ENCODE data around the gene NFIX.

Gene NFIX

GRCh38 chr19:13031917-13032623, 36.8 kb downstream of the NFIX start:
- no peak overlapping the region for H2BK5ac ChIP-seq (ENCODE audit: low read length)
- H2BK15ac ChIP-seq (replicated peaks; ENCODE audit: low read depth), result no peak overlapping the region
- H3K79me1 ChIP-seq (ENCODE audit: low read length), result no peaks in the 10 kb centered on the region
- no CpG with 5 or more reads among the region's 12 CpGs for WGBS (ENCODE audit: extremely low coverage, insufficient coverage, low lambda C conversion rate)
- H3K4ac ChIP-seq (ENCODE audit: low read depth, low read length), result no peak overlapping the region
- no peak overlapping the region for H3K4me3 ChIP-seq (ENCODE audit: low read length)
- no peak overlapping the region for H3K9ac ChIP-seq (ENCODE audit: low read length)
- no peak overlapping the region for H2BK120ac ChIP-seq (ENCODE audit: low read depth, low read length)
- H3K56ac ChIP-seq (ENCODE audit: low read length), result no peak overlapping the region
- no peak overlapping the region for H3K4me2 ChIP-seq (ENCODE audit: low read length)
- no peak overlapping the region for H3K23ac ChIP-seq (ENCODE audit: low read length)
- H3K18ac ChIP-seq (ENCODE audit: low read length), result no peak overlapping the region
- no peaks in the 10 kb centered on the region for H3K79me2 ChIP-seq (ENCODE audit: control insufficient read depth, insufficient read depth, low read length)
- no peaks in the 10 kb centered on the region for H3K4me1 ChIP-seq (ENCODE audit: control insufficient read depth, low read depth, low read length)
- peaks cover 29% of the 10 kb centered on the region for H3K27me3 ChIP-seq (ENCODE audit: insufficient read depth, low read length, poor library complexity)
- H4K5ac ChIP-seq (ENCODE audit: low read length), result no peak overlapping the region
- no peak for DNase-seq
- no peak overlapping the region for H3K27ac ChIP-seq (ENCODE audit: low read depth, low read length)
- H3K36me3 ChIP-seq (ENCODE audit: control insufficient read depth, insufficient read depth, low read length), result no peaks in the 10 kb centered on the region
- H4K8ac ChIP-seq (ENCODE audit: low read depth, low read length), result no peak overlapping the region
- H2AK5ac ChIP-seq (ENCODE audit: low read length), result no peak overlapping the region

GRCh38 chr19:13032837-13033236, 37.6 kb downstream of the NFIX start:
- no peak overlapping the region for H3K23ac ChIP-seq (ENCODE audit: low read length)
- no peak overlapping the region for H2AK5ac ChIP-seq (ENCODE audit: low read length)
- no peaks in the 10 kb centered on the region for H3K4me1 ChIP-seq (ENCODE audit: control insufficient read depth, low read depth, low read length)
- H2BK120ac ChIP-seq (ENCODE audit: low read depth, low read length), result no peak overlapping the region
- no peak for DNase-seq
- H3K27me3 ChIP-seq (ENCODE audit: insufficient read depth, low read length, poor library complexity), result peaks cover 21% of the 10 kb centered on the region
- no peak overlapping the region for H3K4me3 ChIP-seq (ENCODE audit: low read length)
- no peak overlapping the region for H3K9ac ChIP-seq (ENCODE audit: low read length)
- no peak overlapping the region for H3K56ac ChIP-seq (ENCODE audit: low read length)
- no peak overlapping the region for H3K4me2 ChIP-seq (ENCODE audit: low read length)
- H3K79me1 ChIP-seq (ENCODE audit: low read length), result no peaks in the 10 kb centered on the region
- WGBS (ENCODE audit: extremely low coverage, insufficient coverage, low lambda C conversion rate), result no CpG with 5 or more reads among the region's 13 CpGs
- no peaks in the 10 kb centered on the region for H3K36me3 ChIP-seq (ENCODE audit: control insufficient read depth, insufficient read depth, low read length)
- no peak overlapping the region for H2BK15ac ChIP-seq (replicated peaks; ENCODE audit: low read depth)
- no peak overlapping the region for H4K8ac ChIP-seq (ENCODE audit: low read depth, low read length)
- no peak overlapping the region for H3K4ac ChIP-seq (ENCODE audit: low read depth, low read length)
- no peak overlapping the region for H3K27ac ChIP-seq (ENCODE audit: low read depth, low read length)
- H4K5ac ChIP-seq (ENCODE audit: low read length), result no peak overlapping the region
- H3K79me2 ChIP-seq (ENCODE audit: control insufficient read depth, insufficient read depth, low read length), result no peaks in the 10 kb centered on the region
- H2BK5ac ChIP-seq (ENCODE audit: low read length), result no peak overlapping the region
- H3K18ac ChIP-seq (ENCODE audit: low read length), result no peak overlapping the region

GRCh38 chr19:13033244-13033643, 38.0 kb downstream of the NFIX start:
- DNase-seq, result no peak
- Histone ChIP-seq H3K4me3 (ENCODE audit: low read length) (no peak overlapping the region), H3K36me3 (ENCODE audit: control insufficient read depth, insufficient read depth, low read length) (no peaks in the 10 kb centered on the region), H3K79me1 (ENCODE audit: low read length) (no peaks in the 10 kb centered on the region), H3K23ac (ENCODE audit: low read length) (no peak overlapping the region), H3K4me2 (ENCODE audit: low read length) (no peak overlapping the region), H3K27me3 (ENCODE audit: insufficient read depth, low read length, poor library complexity) (peaks cover 17% of the 10 kb centered on the region), H2AK5ac (ENCODE audit: low read length) (no peak overlapping the region), H3K4ac (ENCODE audit: low read depth, low read length) (no peak overlapping the region), H4K8ac (ENCODE audit: low read depth, low read length) (no peak overlapping the region), H3K4me1 (ENCODE audit: control insufficient read depth, low read depth, low read length) (no peaks in the 10 kb centered on the region), H3K18ac (ENCODE audit: low read length) (no peak overlapping the region), H2BK5ac (ENCODE audit: low read length) (no peak overlapping the region), H3K27ac (ENCODE audit: low read depth, low read length) (no peak overlapping the region), H2BK15ac (replicated peaks; ENCODE audit: low read depth) (no peak overlapping the region), H3K56ac (ENCODE audit: low read length) (no peak overlapping the region), H2BK120ac (ENCODE audit: low read depth, low read length) (no peak overlapping the region), H3K79me2 (ENCODE audit: control insufficient read depth, insufficient read depth, low read length) (no peaks in the 10 kb centered on the region), H3K9ac (ENCODE audit: low read length) (no peak overlapping the region), H4K5ac (ENCODE audit: low read length) (no peak overlapping the region)
- WGBS (ENCODE audit: extremely low coverage, insufficient coverage, low lambda C conversion rate), result no CpG with 5 or more reads among the region's 1 CpG

GRCh38 chr19:13033819-13034611, 38.7 kb downstream of the NFIX start:
- Histone ChIP-seq H3K79me1 (ENCODE audit: low read length) (no peaks in the 10 kb centered on the region), H3K9ac (ENCODE audit: low read length) (no peak overlapping the region), H3K23ac (ENCODE audit: low read length) (no peak overlapping the region), H3K56ac (ENCODE audit: low read length) (no peak overlapping the region), H2AK5ac (ENCODE audit: low read length) (no peak overlapping the region), H2BK15ac (replicated peaks; ENCODE audit: low read depth) (no peak overlapping the region), H2BK120ac (ENCODE audit: low read depth, low read length) (no peak overlapping the region), H3K18ac (ENCODE audit: low read length) (no peak overlapping the region), H4K5ac (ENCODE audit: low read length) (no peak overlapping the region), H3K4ac (ENCODE audit: low read depth, low read length) (no peak overlapping the region), H3K4me3 (ENCODE audit: low read length) (no peak overlapping the region), H3K36me3 (ENCODE audit: control insufficient read depth, insufficient read depth, low read length) (no peaks in the 10 kb centered on the region), H3K27ac (ENCODE audit: low read depth, low read length) (no peak overlapping the region), H3K79me2 (ENCODE audit: control insufficient read depth, insufficient read depth, low read length) (no peaks in the 10 kb centered on the region), H3K4me2 (ENCODE audit: low read length) (no peak overlapping the region), H2BK5ac (ENCODE audit: low read length) (no peak overlapping the region), H3K27me3 (ENCODE audit: insufficient read depth, low read length, poor library complexity) (peaks cover 9% of the 10 kb centered on the region), H3K4me1 (ENCODE audit: control insufficient read depth, low read depth, low read length) (no peaks in the 10 kb centered on the region), H4K8ac (ENCODE audit: low read depth, low read length) (no peak overlapping the region)
- peak; percentile 77 for DNase-seq
- WGBS (ENCODE audit: extremely low coverage, insufficient coverage, low lambda C conversion rate), result no CpG with 5 or more reads among the region's 8 CpGs

- H3K4me1 ChIP-seq (ENCODE audit: control insufficient read depth, low read depth, low read length), result no peaks in the 10 kb centered on the region
- H2AK5ac ChIP-seq (ENCODE audit: low read length), result no peak overlapping the region
- no peak overlapping the region for H3K4me3 ChIP-seq (ENCODE audit: low read length)
- no CpG with 5 or more reads among the region's 8 CpGs for WGBS (ENCODE audit: extremely low coverage, insufficient coverage, low lambda C conversion rate)
- H3K79me2 ChIP-seq (ENCODE audit: control insufficient read depth, insufficient read depth, low read length), result no peaks in the 10 kb centered on the region
- H3K79me1 ChIP-seq (ENCODE audit: low read length), result no peaks in the 10 kb centered on the region
- H3K36me3 ChIP-seq (ENCODE audit: control insufficient read depth, insufficient read depth, low read length), result no peaks in the 10 kb centered on the region
- no peak overlapping the region for H3K56ac ChIP-seq (ENCODE audit: low read length)
- H4K8ac ChIP-seq (ENCODE audit: low read depth, low read length), result no peak overlapping the region
- no peak overlapping the region for H3K27ac ChIP-seq (ENCODE audit: low read depth, low read length)
- no peak overlapping the region for H3K23ac ChIP-seq (ENCODE audit: low read length)
- peaks cover 4% of the 10 kb centered on the region for H3K27me3 ChIP-seq (ENCODE audit: insufficient read depth, low read length, poor library complexity)
- no peak overlapping the region for H2BK15ac ChIP-seq (replicated peaks; ENCODE audit: low read depth)
- no peak overlapping the region for H3K4me2 ChIP-seq (ENCODE audit: low read length)
- no peak overlapping the region for H2BK120ac ChIP-seq (ENCODE audit: low read depth, low read length)
- no peak for DNase-seq
- H3K4ac ChIP-seq (ENCODE audit: low read depth, low read length), result no peak overlapping the region
- H2BK5ac ChIP-seq (ENCODE audit: low read length), result no peak overlapping the region
- H3K9ac ChIP-seq (ENCODE audit: low read length), result no peak overlapping the region
- H3K18ac ChIP-seq (ENCODE audit: low read length), result no peak overlapping the region
- no peak overlapping the region for H4K5ac ChIP-seq (ENCODE audit: low read length)
Measured at GRCh38 chr19:13034636-13035035, 39.4 kb downstream of the NFIX start.
